Activated T-helper 1 cell treated with Interleukin-2 at 50 U/mL for 16 hours (primary cell): ENCODE measurements around the gene HSDL2.
"Not testable (repeated sequence)": the region's sequence is repeated elsewhere in the genome, so short reads cannot be mapped to it uniquely, and the experiment has no call there.

Source experiments
- DNase-seq: peaks from one replicate; pipeline ENCODE4 v3.0.0-alpha.2; 2020; ENCODE audit warnings: low read depth

Gene HSDL2

DNA sequence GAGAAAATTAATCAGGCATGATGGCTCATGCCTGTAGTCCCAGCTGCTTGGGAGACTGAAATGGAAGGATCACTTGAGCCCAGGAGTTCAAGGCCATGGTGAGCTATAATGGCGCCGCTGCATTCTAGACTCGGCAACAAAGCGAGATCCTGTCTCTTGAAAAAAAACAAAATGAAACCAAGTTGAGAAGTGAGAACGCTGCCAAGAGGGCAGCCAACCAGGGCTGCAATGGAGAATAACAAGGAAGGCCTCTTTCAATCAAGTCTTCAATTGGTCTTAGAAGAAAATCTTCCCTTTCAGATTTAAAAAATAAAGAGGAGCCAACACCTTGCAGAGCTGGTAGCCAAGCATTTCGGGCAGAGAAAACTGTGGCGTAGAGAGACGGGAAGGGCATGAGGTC, 121.4 kb downstream of the HSDL2 start:
- DNase-seq = no peak

GRCh38 chr9:112502175-112502946, 122.5 kb downstream of the HSDL2 start:
- no peak for DNase-seq

DNA sequence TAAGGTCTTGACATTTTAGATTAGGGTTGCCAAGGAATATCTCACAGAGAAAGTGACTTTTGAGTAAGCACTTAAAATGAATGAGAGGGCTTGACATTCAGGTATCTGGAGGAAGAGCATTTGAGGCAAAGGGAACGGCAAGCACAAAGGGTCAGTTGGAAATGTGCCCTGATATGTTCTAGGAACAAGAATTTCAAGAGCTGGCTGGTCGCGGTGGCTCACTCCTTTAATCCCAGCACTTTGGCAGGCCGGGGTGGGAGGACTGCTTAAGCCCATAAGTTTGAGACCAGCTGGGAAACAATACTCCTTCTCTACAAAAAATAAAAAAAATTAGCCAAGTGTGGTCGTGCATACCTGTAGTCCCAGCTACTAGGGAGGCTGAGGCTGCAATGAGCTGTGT, 123.3 kb downstream of the HSDL2 start:
- DNase-seq = no peak

DNA sequence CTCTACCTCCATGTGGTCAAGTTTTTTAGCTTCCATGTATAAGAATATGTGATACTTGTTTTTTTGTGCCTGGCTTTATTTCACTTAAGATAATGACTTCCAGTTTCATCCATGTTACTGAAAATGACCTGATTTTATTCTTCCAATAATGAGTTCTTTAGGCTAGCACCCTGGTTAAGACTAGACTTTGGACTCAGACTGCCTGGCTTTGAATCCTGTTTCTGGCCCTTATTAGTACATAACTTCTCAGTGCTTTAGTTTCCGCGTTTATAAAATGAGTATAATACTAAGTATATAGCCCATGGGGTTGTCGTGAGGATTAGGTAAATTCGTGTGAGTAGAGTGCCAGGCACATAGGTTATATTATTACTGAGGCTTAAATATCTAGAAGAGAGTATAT, 125.2 kb downstream of the HSDL2 start:
- DNase-seq = no peak

GRCh38 chr9:112505607-112506006, 125.7 kb downstream of the HSDL2 start:
- DNase-seq = no peak

DNA sequence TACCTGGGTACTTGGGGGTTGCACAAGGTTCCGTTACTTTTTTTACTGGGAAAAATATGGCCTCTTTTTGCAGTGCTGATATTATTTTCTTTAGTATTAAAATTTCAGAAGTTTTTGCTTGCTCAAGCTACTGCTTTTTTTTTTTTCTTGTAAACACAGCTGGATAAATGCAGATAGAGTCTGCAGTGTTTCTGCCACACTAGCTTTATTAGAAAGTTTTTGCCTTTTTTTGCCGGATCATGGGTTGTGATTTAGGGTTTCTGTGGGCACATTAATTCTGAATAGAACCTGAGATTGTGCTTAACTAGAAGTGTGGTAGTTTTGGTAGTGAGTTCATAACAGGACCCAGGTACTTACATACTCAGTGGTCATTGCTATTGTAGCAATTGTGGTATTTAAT, 126.7 kb downstream of the HSDL2 start:
- DNase-seq = no peak

DNA sequence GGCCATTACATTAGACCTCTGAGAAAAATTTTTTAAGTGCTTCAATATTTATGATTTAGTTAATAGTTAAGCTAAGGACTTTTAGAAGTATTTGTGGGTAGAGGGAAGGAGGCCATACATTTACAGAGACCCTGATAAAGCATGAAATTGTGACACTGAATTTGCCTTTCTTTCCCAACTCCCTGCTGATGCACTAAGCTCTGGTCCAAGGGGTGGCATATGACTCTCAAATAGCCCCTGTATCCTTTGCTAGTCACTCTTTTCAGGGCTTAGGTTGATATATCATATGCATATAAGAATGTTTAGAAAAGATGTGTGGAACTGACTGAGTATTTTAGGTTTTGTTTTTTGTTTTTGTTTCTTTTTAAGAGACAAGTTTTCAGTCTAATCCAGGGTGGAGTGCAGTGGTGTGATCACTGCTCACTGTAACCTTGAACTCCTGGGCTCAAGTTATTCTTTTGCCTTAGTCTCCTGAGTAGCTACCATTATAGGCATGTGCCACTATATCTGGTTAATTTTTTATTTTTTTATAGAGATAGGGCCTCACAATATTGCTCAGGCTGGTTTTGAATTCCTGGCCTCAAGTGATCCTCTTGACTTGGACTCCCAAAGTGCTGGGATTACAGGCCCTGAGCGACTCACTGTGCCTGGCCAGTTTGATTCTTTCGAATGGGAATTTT, 127.2 kb downstream of the HSDL2 start:
- DNase-seq = no peak

- no peak for DNase-seq
Observed at GRCh38 chr9:112508377-112508776, 128.5 kb downstream of the HSDL2 start.

GRCh38 chr9:112512377-112512776, 132.5 kb downstream of the HSDL2 start:
- not testable (repeated sequence) for DNase-seq

- no peak for DNase-seq
Observed at GRCh38 chr9:112516769-112517168, 136.9 kb downstream of the HSDL2 start.

GRCh38 chr9:112520069-112520468, 140.2 kb downstream of the HSDL2 start:
- no peak for DNase-seq

- DNase-seq = no peak
Observed at GRCh38 chr9:112520656-112521055, 140.7 kb downstream of the HSDL2 start.
